HG02938 (cell line): ENCODE data around the gene C3.
"Not testable (repeated sequence)": the region's sequence is repeated elsewhere in the genome, so short reads cannot be mapped to it uniquely, and the experiment has no call there.

Experiments used
- ATAC-seq: cut with Tn5 transposase; IDR thresholded peaks from one replicate; pipeline ENCODE4 v1.9.1; 2021; ENCODE audit warnings: mild to moderate bottlenecking, moderate library complexity; ENCODE audit not compliant: unreplicated experiment

C3 gene

DNA sequence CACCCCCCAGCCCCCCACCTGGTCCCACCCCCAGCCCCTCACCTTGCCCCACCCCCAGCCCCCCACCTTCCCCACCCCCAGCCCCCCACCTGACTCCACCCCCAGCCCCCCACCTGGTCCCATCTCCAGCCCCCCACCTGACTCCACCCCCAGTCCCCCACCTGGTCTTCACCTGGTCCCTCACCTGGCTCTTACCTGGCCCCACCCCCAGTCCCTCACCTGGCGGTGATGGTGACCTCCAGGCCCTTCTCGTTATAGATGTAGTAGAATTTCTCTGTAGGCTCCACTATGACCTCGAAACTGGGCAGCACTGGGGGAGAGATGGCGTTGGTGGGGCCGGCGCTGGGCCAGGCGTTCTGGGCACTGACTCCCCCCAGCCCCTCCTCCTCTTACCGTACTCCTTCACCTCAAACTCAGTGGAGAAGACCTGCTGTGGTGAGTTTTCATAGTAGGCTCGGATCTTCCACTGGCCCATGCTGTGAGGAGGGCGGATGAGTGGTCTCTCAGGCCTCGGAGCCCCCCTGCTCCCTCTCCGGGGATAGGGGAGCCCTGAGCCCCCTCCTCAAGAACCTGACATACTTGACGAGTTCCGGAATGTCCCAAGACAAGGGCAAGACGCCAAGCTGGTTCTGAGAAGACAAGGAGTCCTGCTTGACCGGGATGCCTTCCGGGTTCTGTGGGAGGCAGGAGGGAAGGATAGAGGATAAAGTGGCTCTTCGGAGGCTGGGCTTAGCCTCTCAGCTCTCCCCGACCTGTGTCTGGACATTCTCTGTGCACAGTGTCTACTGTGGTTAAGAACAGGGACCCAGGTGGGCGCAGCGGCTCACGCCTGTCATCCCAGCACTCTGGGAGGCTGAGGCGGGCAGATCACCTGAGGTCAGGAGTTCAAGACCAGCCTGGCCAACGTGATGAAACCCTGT lies 6.4 kb downstream of the C3 start:
- no peak for ATAC-seq

DNA sequence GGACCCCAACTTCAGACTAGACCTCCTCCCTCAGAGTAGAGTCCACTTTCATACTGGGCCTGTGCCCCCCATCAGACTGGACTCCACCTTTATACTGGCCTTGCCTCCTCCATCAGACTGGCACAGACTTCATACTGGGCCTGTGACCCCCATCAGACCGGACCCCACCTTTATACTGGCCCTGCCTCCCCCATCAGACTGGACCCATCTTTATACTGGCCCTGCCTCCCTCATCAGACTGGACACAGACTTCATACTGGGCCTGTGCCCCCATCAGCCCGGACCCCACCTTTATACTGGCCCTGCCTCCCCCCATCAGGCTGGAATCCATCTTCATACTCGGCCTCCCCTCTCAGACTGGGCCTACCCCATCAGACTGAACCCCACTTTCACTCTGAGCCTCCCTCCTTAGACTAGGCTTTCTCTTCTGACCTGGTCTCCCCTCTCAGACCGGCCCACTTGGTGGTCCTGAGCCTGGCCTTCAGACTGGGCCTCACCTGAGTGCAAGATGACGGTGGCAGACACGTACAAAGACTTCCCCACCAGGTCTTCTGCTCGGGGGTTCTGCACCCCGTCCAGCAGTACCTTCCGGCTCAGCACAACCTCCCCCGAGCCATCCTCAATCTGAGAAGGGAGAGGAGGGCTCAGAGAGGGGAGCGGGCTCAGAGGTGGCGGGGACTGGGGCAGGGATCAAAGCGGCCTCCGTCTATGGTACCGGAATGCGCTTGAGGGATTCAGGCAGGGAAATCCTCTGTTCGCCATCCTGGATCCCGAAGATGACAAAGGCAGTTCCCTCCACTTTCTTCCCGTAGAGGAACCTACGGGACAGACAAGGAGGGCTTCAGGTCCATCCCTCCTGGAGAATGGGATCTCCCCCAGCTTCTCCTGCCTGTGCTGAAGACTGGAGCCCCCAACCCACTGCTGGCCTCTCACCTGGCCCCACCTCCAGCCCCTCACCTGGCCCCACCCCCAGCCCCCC lies 7.5 kb downstream of the C3 start:
- no peak for ATAC-seq

DNA sequence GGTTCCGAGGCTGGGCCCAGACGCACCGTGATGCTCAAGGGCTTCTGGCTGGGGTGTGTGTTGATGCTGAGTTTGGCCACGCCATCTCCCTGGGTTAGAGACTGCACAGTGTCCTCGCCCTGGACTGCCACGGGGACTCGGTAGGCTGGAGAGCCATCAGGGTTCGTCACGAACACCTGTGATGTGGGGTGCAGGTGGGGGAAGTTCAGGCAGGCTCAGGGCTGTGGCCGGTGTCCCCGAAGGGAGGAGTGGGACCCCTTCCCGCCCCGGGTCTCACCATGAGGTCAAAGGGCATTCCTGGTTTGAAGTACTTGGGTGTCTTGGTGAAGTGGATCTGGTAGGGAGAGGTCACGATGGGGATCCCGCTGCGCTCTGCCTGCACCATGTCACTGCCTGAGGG lies 8.2 kb downstream of the C3 start:
- no peak for ATAC-seq

DNA sequence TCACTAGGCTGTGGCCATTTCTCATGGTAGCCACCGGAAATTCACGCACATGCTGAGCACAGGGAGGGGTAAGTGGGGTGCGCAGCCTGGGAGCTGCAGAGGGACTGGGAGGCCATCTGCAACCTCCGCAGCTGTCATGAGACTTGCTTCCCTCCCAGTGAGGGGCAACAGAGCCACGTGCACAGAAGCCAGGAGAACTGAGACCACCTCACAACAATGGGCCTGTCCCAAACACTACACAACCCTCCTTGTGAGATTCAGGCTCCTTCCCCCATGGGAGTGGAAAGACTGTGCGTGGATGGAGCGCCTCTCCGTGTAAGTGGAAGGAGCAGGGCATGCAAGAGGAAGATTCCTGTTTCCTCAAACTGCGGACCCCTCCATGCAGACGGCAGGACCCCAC lies 8.8 kb downstream of the C3 start:
- ATAC-seq = no peak

DNA sequence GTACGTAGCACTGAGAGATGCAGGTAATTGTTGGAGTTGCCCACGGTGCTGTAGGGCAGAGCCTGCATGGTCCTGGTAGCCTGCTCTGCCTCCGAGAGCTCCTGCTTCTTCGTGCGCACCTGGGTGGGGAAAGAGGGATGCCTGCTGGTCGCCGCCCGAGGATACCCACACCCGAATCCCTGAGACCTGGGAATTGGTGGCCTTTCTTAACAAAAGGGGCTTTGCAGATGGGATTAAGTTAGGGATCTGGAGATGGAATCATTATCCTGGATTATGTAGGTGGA lies 9.4 kb downstream of the C3 start:
- no peak for ATAC-seq

DNA sequence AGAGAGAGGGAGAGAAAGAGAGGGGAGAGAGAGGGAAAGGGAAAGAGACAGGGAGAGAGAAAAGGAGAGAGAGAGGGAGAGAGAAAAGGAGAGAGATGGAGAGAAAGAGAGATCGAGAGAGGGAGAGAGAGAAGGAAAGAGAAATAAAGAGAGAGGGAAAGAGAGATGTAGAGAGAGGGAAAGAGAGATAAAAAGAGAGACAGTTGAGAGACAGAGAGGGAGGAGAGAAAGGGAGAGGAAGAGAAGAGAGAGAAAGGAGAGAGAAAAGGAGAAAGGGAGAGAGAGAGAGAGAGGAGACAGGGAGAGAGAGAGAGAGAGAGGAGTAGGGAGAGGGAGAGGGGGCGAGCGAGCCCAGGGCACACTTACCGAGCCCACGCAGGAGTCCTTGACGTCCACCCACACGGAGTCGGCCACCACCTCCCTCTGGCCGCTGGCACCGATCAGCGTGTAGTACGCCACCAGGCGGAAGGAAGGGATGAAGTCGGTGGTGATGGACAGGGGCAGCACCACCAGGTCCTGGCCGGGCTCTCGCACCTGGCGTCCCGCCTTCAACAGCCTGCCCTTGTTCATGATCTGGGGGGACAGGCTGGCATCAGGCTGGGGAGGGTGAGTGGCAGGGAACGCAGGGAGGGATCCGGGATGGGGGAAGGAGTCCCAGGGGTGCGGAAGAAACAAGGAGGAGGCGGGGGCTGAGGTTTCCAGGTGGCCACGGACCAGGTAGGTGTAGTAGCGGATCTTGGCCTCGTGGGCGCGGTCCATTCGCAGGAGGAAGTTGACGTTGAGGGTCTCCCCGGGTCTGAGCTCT lies 10.0 kb downstream of the C3 start:
- ATAC-seq = no peak

DNA sequence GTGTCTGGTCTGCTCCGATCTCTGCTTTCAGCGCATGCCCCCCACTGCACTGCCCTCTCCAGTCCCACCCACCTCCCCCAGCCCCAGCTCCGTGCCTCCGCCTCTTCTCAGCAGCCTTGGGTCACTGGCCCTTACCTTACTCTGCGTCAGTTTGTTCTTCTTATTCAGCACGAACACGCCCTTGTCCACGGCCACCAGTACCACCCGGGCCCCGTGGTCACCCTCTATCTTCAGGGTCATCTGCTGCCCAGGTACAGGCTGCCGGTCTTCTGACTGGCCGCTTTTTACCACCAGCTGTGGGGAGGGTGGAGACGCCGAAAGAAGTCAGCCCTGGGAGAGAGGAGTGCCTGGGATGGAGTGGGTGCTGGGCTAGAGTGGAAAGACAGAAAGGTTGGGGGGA lies 10.9 kb downstream of the C3 start:
- no peak for ATAC-seq

DNA sequence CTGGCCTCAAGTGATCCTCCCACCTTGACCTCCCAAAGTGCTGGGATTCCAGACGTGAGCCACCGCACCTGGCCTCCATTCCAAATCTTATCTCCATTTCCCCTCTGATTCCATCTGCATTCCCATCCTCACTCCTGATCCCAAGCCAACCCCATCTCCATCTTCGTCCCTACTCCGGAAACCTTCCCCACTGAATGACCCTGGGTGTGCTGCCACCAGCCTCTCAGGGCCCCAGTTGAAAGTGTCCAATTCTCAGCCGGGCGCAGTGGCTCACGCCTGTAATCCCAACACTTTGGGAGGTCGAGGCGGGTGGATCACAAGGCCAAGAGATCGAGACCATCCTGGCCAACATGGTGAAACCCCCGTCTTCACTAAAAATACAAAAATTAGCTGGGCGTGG lies 11.5 kb downstream of the C3 start:
- ATAC-seq = not testable (repeated sequence)

DNA sequence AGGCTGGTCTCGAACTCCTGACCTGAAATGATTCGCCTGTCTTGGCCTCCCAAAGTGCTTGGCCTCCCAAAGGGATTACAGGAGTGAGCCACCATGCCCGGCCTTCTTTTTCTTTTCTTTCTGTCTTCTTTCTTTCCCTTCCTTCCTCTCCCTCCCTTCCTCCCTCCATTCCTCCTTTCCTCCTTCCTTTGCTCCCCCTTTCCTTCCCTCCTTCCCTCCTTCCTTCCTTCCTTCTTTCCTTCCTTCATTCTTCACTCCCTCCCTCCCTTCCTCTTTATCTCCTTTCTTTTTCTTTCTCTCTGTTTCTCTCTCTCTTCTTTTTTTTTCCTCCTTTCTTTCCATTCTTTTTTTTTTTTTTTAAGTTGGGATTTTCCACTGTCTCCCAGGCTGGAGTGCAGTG lies 12.1 kb downstream of the C3 start:
- no peak for ATAC-seq

DNA sequence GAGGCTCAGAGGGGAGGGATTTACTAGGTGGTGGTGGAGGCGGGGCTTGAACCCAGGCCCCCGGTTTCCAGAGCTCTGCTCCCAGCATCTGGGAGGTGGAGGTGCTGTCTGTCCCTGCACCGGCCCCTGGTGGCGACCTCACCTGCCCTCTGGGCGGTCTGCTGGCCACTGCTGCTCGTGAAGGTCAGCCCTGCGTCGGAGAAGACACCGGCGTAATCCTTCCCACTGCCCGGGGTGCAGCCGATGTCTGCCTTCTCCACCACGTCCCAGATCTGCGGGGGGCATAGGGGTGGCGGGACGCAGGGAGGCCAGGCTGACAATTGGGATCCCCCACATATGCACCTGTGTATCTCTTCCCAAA lies 12.8 kb downstream of the C3 start:
- no peak for ATAC-seq

DNA sequence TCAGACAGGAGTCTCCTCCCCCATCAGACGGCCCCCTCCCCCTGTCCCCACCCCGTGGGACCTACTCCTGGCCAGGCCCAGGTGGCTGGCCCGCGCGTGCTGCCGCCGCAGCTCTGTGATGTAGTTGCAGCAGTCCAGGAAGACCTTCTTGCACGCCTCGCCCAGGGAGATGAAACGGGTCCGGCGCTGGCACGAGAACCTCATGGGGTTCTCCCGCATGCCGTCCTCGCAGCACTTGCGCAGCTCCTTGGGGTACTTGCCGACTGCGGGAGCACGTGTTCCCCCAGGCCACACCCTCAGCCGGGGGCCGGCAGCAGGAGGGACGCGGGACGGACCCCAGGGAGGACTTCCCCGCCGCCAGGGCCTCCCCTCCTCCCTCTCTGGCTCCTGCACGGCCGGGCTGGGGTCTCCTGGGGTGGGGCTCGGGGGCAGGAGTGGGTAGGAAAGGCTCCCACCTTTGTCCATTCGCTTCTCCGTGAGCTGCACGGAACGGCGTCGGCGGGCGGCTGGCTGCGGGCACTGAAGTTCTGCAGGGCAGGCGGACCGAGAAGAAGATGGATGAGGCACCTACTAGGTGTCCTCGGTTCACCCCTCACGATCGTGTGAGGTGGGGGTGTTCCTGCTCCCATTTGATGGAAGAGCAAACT lies 13.3 kb downstream of the C3 start:
- ATAC-seq = no peak

DNA sequence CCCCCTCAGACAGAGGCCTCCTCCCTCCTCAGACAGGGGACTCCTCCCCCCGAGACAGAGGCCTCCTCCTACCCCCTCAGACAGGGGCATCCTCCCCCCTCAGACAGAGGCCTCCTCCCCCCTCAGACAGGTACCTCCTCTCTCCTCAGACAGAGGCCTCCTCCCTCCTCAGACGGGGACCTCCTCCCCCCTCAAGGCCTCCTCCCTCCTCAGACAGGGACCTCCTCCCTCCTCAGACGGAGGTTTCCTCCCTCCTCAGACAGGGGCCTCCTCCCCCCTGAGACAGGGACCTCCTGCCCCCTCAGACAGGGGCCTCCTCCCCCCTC lies 13.9 kb downstream of the C3 start:
- no peak for ATAC-seq

DNA sequence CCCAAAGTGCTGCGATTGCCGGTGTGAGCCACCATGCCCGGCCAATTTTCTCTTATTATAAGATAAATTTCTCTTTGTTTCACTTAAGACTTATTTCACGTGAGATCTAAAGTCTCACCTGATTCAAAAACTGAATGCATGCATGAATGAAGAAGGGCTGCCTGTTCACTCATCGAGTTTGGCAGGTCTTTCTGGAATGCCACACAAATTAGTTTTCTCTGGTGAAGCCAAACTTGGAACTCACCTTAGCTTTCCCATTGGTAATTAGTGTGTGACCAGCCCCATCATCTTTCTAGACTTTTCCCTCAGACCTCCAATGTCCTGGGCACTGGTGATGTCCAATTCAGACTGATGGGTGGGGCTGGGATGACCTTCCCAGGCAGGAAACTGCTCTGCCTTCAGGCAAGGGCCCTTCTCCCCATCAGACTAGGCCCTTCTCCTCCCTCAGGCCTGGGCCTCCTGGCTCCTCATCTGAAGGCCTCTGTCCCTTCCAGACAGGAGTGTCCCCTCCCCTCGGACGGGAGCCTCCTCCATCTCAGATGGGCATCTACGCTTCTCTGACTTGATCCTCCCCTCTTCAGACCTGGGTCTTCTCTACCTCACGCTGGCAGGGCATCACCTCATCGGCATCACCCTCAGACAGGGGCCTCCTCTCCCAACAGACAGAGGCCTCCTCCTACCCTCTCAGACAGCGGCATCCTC lies 14.4 kb downstream of the C3 start:
- ATAC-seq = no peak

DNA sequence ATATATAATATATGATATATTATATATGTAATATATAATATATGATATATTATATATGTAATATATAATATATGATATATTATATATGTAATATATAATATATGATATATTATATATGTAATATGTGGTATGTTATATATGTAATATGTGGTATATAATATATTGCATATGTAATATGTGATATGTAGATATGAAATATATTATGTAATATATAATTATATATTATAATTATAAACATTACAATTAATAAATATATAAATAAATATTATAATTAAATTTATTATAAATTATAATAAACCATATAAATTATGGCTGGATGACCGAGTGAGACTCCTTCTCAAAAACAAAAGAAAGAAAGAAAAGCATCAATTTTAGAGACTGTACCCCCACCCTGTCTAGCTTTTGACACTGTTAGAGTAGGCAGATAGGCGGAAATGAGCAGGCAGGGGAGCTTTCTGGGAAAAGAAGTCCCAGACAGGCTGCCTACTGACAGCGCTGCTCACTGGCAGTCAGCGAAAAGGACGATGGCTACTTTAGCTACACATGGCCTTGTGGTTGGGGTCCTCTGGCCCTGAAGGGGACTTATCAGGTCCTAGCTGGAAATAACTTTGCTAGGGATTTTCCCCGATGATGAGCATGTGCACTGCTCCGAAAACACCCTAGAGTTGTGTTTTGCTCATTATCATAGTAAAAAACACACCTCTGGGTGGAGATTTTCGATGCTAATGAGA lies 19.7 kb downstream of the C3 start:
- ATAC-seq = no peak

DNA sequence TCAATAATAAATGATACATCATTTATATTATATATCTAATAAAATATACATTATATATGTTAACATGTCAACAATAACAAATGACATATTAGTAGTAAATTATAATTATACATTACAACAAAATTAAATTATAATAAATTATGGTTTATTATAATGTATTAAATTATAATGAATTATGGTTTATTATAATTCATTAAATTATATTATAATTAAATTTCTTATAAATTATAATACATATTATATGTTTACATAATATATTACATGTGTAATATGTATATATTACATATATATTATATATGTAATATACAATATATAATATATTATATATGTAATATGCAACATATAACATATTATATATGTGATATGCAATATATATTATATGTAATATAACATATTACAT lies 20.5 kb downstream of the C3 start:
- ATAC-seq = no peak

DNA sequence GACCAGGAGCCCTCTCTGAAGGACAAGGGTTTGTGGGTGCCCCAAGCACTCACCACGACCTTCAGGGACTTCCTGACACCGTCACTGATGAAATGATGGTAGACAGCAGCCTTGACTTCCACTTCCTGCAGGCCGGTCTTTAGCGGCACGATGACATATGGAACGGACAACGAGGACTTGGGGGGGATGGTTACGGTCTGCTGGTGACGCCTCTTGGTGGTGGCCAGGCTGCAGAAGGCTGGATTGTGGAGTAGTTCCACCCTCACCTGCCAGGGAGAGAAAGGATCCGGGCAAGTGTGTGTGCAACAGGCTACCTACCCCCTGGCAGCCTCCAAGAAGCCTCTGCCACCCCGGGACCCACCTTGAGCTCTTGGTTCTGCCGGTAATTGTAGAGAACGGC lies 23.2 kb downstream of the C3 start:
- ATAC-seq = no peak

DNA sequence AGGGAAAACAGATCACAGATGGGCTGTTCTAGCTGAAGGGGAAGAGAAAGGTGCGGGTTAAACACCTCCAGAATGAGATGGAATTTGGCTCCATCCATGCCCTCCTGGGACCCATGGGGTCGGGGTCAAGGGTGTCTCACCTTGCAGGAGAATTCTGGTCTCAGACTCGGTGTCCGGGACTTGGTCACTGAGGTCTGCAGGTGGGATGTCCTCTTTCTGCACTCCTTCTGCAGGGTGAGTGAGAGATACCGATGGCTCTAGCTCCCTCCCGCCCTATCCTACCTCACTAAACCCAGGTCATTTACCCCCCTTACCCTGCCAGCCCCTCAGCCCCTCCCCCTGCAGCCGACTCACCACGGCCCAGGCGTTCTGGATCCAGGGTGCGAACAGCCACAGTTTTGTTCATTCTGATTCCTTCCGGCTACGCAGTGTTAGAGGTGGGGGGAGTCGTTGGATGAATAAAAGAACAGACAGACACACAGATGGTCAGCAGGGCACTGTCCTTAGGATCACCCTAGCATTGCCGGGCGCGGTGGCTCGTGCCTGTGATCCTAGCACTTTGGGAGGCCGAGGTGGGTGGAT lies 24.1 kb downstream of the C3 start:
- no peak for ATAC-seq

DNA sequence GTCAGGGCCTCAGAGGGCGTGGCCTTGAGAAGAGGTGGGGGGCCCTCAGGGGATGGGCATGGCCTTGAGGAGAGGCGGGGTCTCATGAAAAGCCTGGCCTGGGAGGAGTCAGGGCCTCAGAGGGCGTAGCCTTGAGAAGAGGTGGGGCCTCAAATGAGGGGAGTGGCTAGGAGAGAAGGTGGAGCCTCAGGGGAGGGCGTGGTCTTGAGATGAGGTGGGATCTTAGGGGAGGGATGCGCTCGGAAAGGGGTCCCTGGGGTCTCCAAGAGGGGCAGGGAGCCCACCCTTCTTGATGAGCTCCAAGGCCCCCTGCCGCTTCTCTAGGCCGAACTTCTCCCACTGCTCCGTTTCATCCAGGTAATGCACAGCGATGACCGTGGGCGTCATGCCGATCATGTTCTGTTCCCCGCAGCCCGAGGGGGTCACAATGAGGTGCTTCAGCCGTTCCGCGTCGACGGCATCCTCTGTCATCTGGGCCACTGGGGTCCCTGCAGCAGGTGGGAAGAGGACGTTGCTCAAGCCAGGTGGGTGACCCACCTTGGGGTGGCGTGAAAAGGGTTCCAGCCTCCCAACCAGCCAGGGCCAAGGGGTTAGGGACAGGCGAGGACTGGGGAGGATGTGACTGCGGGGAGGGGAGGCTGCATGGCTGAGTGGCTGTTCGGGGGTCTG lies 26.2 kb downstream of the C3 start:
- ATAC-seq = no peak

DNA sequence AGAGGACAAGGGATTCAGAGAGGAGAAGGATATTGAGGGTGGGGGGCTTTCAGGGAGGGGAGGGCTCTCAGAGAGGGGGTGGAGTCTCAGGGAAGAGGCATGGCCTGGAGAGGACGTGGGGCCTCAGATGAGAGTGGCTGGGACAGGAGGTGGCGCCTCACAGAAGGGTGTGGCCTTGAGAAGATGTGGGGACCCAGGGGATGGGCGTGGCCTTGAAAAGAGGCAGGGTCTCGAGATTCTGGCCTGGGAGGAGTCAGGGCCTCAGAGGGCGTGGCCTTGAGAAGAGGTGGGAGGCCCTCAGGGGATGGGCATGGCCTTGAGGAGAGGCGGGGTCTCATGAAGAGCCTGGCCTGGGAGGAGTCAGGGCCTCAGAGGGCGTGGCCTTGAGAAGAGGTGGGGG lies 26.8 kb downstream of the C3 start:
- no peak for ATAC-seq
